K562 (cell line): ENCODE results near the gene SYCN. TPM values are rescaled to one million over a fixed set of nuclear protein-coding genes. Genes with fewer than 3 reads are reported as not detected.

Experiments
- ATAC-seq: fragments of 200-7000 bp; cut with Tn5 transposase; 3 replicates; pipeline ENCODE4 v1.9.1; 2020; ENCODE audit warnings: moderate library complexity
- BruUV-seq: library from RNA; stranded (reverse); fragments of 400-500 nt; replicated peaks from 2 replicates; lab custom pipeline; 2021; lab: Mats Ljungman, UMichigan
- CTCF ChIA-PET: fragments of 300-600 bp; formaldehyde crosslinking; extraction: SDS; loops from one replicate; lab custom pipeline; 2021; ENCODE audit warnings: low intra/inter-chr PET ratio; lab: Yijun Ruan, JAX
- POLR2A ChIA-PET: fragments of 300-600, 350-650 bp; sonication (Branson Sonifier 250); formaldehyde crosslinking; extraction: SDS; loops from one replicate; lab custom pipeline; 2021; ENCODE audit warnings: antibody characterized with exemption, inconsistent platforms; lab: Yijun Ruan, JAX
- DNase-seq, 4 experiments: peaks; one replicate each; pipeline versions ENCODE4 v3.0.0 to v3.0.0-alpha.2; 2011 to 2018; ENCODE audit warnings: low spot score in 3 of 4, mixed read lengths in 3 of 4; ENCODE audit errors: extremely low read depth in 1 of 4
- FAIRE-seq: peaks from 2 replicates; lab custom pipeline; 2011; peaks lifted over from hg19 to GRCh38; lab: Jason Lieb, UNC
- H2AFZ ChIP-seq: 2 replicates; pipeline ENCODE4 v1.6.0; 2011; ENCODE audit warnings: low read depth, low read length, control low read depth, inconsistent platforms
- H3K27ac ChIP-seq: fragments of 200-600 bp; 3 replicates; pipeline ENCODE4 v1.8.0; 2011; ENCODE audit warnings: low read depth, mild to moderate bottlenecking, control low read depth, inconsistent platforms, low read length, moderate library complexity, mixed read lengths; ENCODE audit errors: extremely low read depth
- H3K27me3 ChIP-seq, 2 experiments: fragments of 300-600 bp in 1 of 2; 2 replicates in 1 of 2; 3 replicates in 1 of 2; pipeline versions ENCODE4 v1.6.0 to v1.8.0; 2011; ENCODE audit warnings: inconsistent platforms in 2 of 2, low read length in 2 of 2, mild to moderate bottlenecking in 1 of 2, mixed read lengths in 1 of 2, moderate library complexity in 1 of 2; ENCODE audit not compliant: control insufficient read depth in 2 of 2, insufficient read depth in 2 of 2
- H3K36me3 ChIP-seq: fragments of 300-600 bp; 3 replicates; pipeline ENCODE4 v1.8.0; 2011; ENCODE audit warnings: mild to moderate bottlenecking, low read length, inconsistent platforms; ENCODE audit not compliant: control insufficient read depth, insufficient read depth
- H3K4me1 ChIP-seq, 2 experiments: fragments of 200-600 bp in 1 of 2; replicated peaks in 1 of 2; 2 replicates in 1 of 2; 3 replicates in 1 of 2; pipeline versions ENCODE4 v1.5.1 to v1.8.0; 2011; ENCODE audit warnings: inconsistent platforms in 2 of 2, low read length in 2 of 2, mild to moderate bottlenecking in 1 of 2, mixed read lengths in 1 of 2, moderate library complexity in 1 of 2; ENCODE audit not compliant: control insufficient read depth in 2 of 2, insufficient read depth in 2 of 2
- H3K4me2 ChIP-seq: 2 replicates; pipeline ENCODE4 v1.6.1; 2011; ENCODE audit warnings: low read length, control low read depth, inconsistent platforms, mixed read lengths; ENCODE audit not compliant: insufficient read depth
- H3K4me3 ChIP-seq: fragments of 200-600 bp; sonication (generic), shearing (Covaris generic); 2 replicates; pipeline ENCODE4 v1.5.1; 2016; ENCODE audit warnings: control low read depth, inconsistent platforms
- H3K79me2 ChIP-seq: fragments of 200-600 bp; 3 replicates; pipeline ENCODE4 v1.8.0; 2011; ENCODE audit warnings: low read length, inconsistent platforms; ENCODE audit not compliant: control insufficient read depth, insufficient read depth
- H3K9ac ChIP-seq, 2 experiments: 2 replicates each; pipeline versions ENCODE4 v1.6.0 to v1.6.1; 2011; ENCODE audit warnings: low read depth in 2 of 2, low read length in 2 of 2, control low read depth in 1 of 2, inconsistent platforms in 1 of 2, mild to moderate bottlenecking in 1 of 2, mixed read lengths in 1 of 2; ENCODE audit not compliant: insufficient read depth in 1 of 2
- H3K9me1 ChIP-seq: one replicate; pipeline ENCODE4 v1.6.0; 2011; ENCODE audit warnings: inconsistent platforms, mild to moderate bottlenecking, low read length, moderate library complexity; ENCODE audit not compliant: control insufficient read depth, insufficient read depth
- H3K9me3 ChIP-seq: replicated peaks from 2 replicates; pipeline ENCODE4 v1.5.1; 2011; ENCODE audit warnings: low read depth, low read length, inconsistent platforms; ENCODE audit not compliant: control insufficient read depth, insufficient read depth
- H4K20me1 ChIP-seq: replicated peaks from 2 replicates; pipeline ENCODE4 v1.6.1; 2011; ENCODE audit warnings: low read length, inconsistent platforms, mixed read lengths; ENCODE audit not compliant: control insufficient read depth, insufficient read depth
- CREB3L1 ChIP-seq: fragments of 450-650 bp; IDR thresholded peaks from 2 replicates; pipeline ENCODE4 v1.6.1; 2014; ENCODE audit warnings: low read depth, mild to moderate bottlenecking, moderate library complexity, borderline replicate concordance
- CXXC5 ChIP-seq: fragments of 250-450 bp; sonication (Bioruptor Pico); IDR thresholded peaks from 2 replicates; pipeline ENCODE4 v1.8.0; 2022; ENCODE audit warnings: inconsistent platforms, mild to moderate bottlenecking, moderate library complexity
- DIDO1 ChIP-seq: fragments of 450-650 bp; IDR thresholded peaks from 2 replicates; pipeline ENCODE4 v1.6.1; 2016; ENCODE audit warnings: low read depth, missing biosample characterization, missing genetic modification characterization
- FOSL1 ChIP-seq: fragments of 200-800 bp; sonication (Bioruptor generic); conservative IDR thresholded peaks from 2 replicates; pipeline ENCODE4 v1.6.1; 2016; ENCODE audit warnings: missing genetic modification characterization, missing compliant biosample characterization
- HNRNPK ChIP-seq: fragments of 200-400 bp; formaldehyde crosslinking; IDR thresholded peaks from one replicate; pipeline ENCODE4 v1.6.1; 2018; ENCODE audit warnings: mild to moderate bottlenecking, low read depth, low read length; ENCODE audit not compliant: poor library complexity, severe bottlenecking
- HNRNPL ChIP-seq: fragments of 200-400 bp; formaldehyde crosslinking; IDR thresholded peaks from 2 replicates; pipeline ENCODE4 v1.6.1; 2017; ENCODE audit warnings: low read depth, mild to moderate bottlenecking, low read length
- KDM1A ChIP-seq, 2 experiments: fragments of 450-650 bp; IDR thresholded peaks; 2 replicates each; pipeline ENCODE4 v1.6.1; 2016; ENCODE audit warnings: mild to moderate bottlenecking in 2 of 2
- L3MBTL2 ChIP-seq: fragments of 450-650 bp; IDR thresholded peaks from 2 replicates; pipeline ENCODE4 v1.6.1; 2016; ENCODE audit warnings: mild to moderate bottlenecking, moderate library complexity
- RBM22 ChIP-seq: fragments of 200-400 bp; formaldehyde crosslinking; IDR thresholded peaks from 2 replicates; pipeline ENCODE4 v1.6.1; 2018; ENCODE audit warnings: low read length, low read depth; ENCODE audit not compliant: poor library complexity, severe bottlenecking
- RBM25 ChIP-seq: fragments of 200-400 bp; formaldehyde crosslinking; IDR thresholded peaks from 2 replicates; pipeline ENCODE4 v1.6.1; 2018; ENCODE audit warnings: low read length, low read depth, moderate library complexity; ENCODE audit not compliant: severe bottlenecking
- ZNF224 ChIP-seq: sonication (generic); formaldehyde crosslinking; IDR thresholded peaks from 2 replicates; pipeline ENCODE4 v1.8.0; 2022; ENCODE audit warnings: mild to moderate bottlenecking, missing genetic modification reagents
- ZNF764 ChIP-seq: fragments of 250-450 bp; sonication (Bioruptor Pico); IDR thresholded peaks from 2 replicates; pipeline ENCODE4 v1.4.0; 2020; ENCODE audit warnings: low read depth, mild to moderate bottlenecking, moderate library complexity
- WGBS: fragments of 100-300 bp; shearing (Covaris generic); methylation state at CpG from one replicate; pipeline ENCODE4 v1.1.6; 2016; ENCODE audit warnings: low coverage, mixed read lengths; ENCODE audit not compliant: insufficient coverage; ENCODE audit errors: missing lambda C conversion rate; 5-methylcytosine and 5-hydroxymethylcytosine counted together
- in situ Hi-C: fragments of 300-500 bp; cut with MboI; formaldehyde crosslinking; loops from 4 replicates; pipeline ENCODE4 v1.15.0; 2018; ENCODE audit warnings: inconsistent platforms, mixed read lengths
- intact Hi-C: fragments of 100-400 bp; cut with micrococcal nuclease; formaldehyde crosslinking; loops from 2 replicates; pipeline ENCODE4 v1.14.2; 2022
- polyA plus RNA-seq, 8 experiments: library from polyadenylated mRNA; depleted of rRNA in 4 of 8; stranded (reverse) in 5 of 8; unstranded in 3 of 8; fragments of >200 nt; fragmentation: Nextera tagmentation in 2 of 8; fragmentation: Illumina TruSeq in 1 of 8; extraction: Ambion mirVana in 2 of 8; extraction: Trizol in 1 of 8; gene quantifications; 2 replicates each; pipeline versions ENCODE4 v1.2.1 to v1.2.3, GENCODE V29; 2011 to 2014; ENCODE audit warnings: inconsistent platforms in 1 of 8, missing spikeins in 1 of 8
- total RNA-seq, 7 experiments: library from RNA; depleted of rRNA in 6 of 7; stranded (reverse); fragments of >200 nt in 6 of 7; fragmentation: Illumina TruSeq in 2 of 7; extraction: Trizol in 2 of 7; gene quantifications; 2 replicates each; pipeline versions ENCODE4 v1.2.1 to v1.2.3, GENCODE V29; 2011 to 2021; ENCODE audit warnings: low replicate concordance in 1 of 7

Gene SYCN
- total and polyA plus RNA-seq, 9 of the 15 experiments (the other 6 are each of a cell fraction or from before 2014, with no cell fraction given): not detected

DNA sequence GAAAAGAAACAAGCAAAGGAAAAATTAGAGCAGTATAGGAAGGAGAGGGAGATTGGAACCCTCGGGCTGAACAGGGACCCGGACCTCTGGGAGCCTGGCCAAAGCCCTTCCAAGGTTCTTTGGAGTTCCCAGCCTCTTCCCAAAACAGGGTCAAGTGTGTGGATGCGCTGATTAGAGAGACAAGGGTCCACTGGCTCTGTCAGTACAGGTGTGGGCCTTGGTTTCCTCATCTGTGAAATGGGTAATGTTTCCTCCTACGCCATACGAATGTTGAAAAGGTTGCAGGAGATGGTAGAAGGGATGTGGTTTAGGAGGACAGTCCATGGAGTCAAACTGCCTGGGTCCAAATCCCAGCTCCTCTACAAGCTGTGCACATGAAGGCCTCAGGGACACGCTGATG lies 2.1 kb upstream of the SYCN start (continued):
- TF ChIP-seq HNRNPK (no peak), RBM25 (peak; percentile 67), ZNF764 (CRISPR knock-in tag) (no peak), KDM1A (IDR thresholded peaks at IDR 0.05) (peak in 1 of 2 experiments; percentile 30; a peak in 2 of 4 replicates), FOSL1 (tag) (no peak), CXXC5 (CRISPR knock-in tag) (no peak), CREB3L1 (no peak), DIDO1 (tag) (no peak), HNRNPL (no peak)

GRCh38 chr19:39205449-39205764 lies 1.3 kb upstream of the SYCN start:
- Histone ChIP-seq H3K27ac (no peak overlapping the region), H3K4me1 (peaks cover 24 to 45% of the 10 kb centered on the region in 2 experiments), H4K20me1 (no peaks in the 10 kb centered on the region; the same call in 1 of the 2 replicates), H3K27me3 (no peaks in the 10 kb centered on the region), H3K4me3 (no peak overlapping the region), H3K9me1 (no peaks in the 10 kb centered on the region), H3K9ac (no peak overlapping the region), H3K79me2 (no peaks in the 10 kb centered on the region), H2AFZ (peak overlapping the region; percentile 35; the same call in 1 of the 2 replicates), H3K9me3 (no peaks in the 10 kb centered on the region), H3K4me2 (0 out of 2 replicates have a peak overlapping the region, but pooled peaks have one; percentile 14), H3K36me3 (no peaks in the 10 kb centered on the region)
- BruUV-seq: no TSS peak
- intact Hi-C loops: loop anchor here (5.0 kb wide), 1 partner anchor 83 kb away; no protein-coding TSS in a partner anchor
- ChIA-PET POLR2A (interaction anchor here (0.8 to 1.3 kb wide), 2 partner anchors 10 to 47 kb away, joined by 3 to 5 read pairs; no protein-coding TSS in a partner anchor), CTCF (interaction anchor here (1.0 kb wide), 1 partner anchor 207 kb away, joined by 3 read pairs; the partner anchor contains the start of gene PLEKHG2)
- peak in 1 of 4 experiments; percentile 27 for DNase-seq
- FAIRE-seq: peak; percentile 19
- WGBS: 0% methylated on average over 1 of the region's 3 CpGs
- no peak; the same call in 2 of the 3 replicates for ATAC-seq
- in situ Hi-C loops: no loop called here
- TF ChIP-seq L3MBTL2: peak; percentile 72
- no peak for TF ChIP-seq RBM22
- peak; percentile 89 for TF ChIP-seq ZNF224 (CRISPR knock-in tag)
